Adrenal gland (tissue), 5 donors: ENCODE results near the gene HNRNPUL1.

Experiments
- CTCF ChIP-seq, 6 experiments: fragments of 450-650 bp in 4 of 6; fragments of 200-600 bp in 2 of 6; sonication (generic) in 1 of 6; IDR thresholded peaks; 1 replicate in 5 of 6; 2 replicates in 1 of 6; pipeline versions ENCODE4 v1.5.1 to v1.8.0; 2016 to 2021; ENCODE audit warnings: antibody characterized with exemption in 6 of 6, mild to moderate bottlenecking in 2 of 6, moderate library complexity in 1 of 6
- POLR2A ChIP-seq, 2 donors: fragments of 450-650 bp; IDR thresholded peaks; one replicate each; pipeline ENCODE4 v1.6.1; 2017; ENCODE audit warnings: antibody characterized with exemption in 2 of 2, mild to moderate bottlenecking in 2 of 2, moderate library complexity in 1 of 2
- donor health status: DM: no; HTN: no; CAD: no.

- TF ChIP-seq CTCF (IDR thresholded peaks at IDR 0.05) (no peak), POLR2A (IDR thresholded peaks at IDR 0.05) (no peak)
These were observed 14.3 kb downstream of the HNRNPUL1 start for GRCh38 chr19:41278478-41278877.
